HG02571 (cell line): Measurements from ENCODE around the gene OR14A2.
"Not testable (repeated sequence)": the region's sequence is repeated elsewhere in the genome, so short reads cannot be mapped to it uniquely, and the experiment has no call there.

Experiments used
- ATAC-seq: cut with Tn5 transposase; IDR thresholded peaks from one replicate; pipeline ENCODE4 v1.9.1; 2021; ENCODE audit warnings: mild to moderate bottlenecking, moderate library complexity; ENCODE audit not compliant: unreplicated experiment

Gene OR14A2

DNA sequence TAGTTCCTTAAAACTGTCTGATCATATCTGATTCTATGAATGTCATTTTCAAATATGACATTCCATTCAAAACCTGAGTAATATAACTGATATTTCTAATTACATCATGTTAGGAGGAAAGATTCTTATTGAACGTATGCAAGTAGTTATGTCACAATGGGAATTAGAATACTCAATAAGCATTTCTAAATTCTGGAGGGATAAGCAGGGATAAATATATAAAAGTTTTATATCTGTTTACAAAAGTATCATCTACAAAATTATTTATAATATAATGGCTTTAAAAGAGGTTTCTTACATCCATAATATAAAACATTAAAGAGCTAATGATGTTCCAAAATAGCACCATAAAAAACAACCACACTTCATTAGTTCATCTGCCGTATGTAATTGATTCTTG is at the start of gene OR14A2:
Gene OR14A2 (minus strand): TSS at position 101 of the 400 bp plus-strand sequence.
- ATAC-seq, result no peak

DNA sequence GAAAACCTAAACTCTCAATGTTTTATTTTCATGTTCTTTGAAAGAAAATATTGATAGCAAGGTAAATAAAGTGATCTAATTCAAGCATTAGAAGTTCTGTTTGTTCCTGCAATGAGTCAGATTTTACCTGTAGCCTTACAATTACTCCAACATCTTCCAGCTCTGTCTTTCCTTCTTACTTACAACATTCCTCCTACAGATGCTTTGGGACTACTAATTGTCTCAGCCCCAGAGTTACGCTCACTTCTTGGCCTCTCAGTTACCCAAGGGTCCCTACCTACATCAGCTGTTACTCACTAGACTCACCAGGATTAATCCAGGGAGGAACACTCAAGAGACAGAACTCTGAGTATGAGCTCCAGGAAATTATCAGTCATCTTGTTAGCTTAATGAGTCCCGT is 49.6 kb upstream of the OR14A2 start:
- no peak for ATAC-seq

DNA sequence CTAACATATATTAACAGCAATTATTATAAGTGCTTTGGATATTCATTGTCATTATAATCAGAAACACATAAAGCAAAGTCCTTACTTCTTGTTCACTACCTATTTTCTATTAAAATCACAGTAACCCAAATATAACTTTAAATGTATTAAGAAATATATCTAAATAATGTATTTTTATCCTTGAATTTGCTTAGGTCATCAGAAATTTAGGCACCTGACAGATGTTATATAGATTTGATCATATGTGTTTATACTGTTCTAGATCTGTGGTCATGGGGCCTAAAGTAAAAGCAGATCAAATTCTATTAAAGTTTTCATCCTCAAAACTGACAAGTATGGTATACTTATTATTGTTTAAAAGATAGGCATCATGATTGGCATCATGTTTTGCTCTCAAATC is 21.7 kb upstream of the OR14A2 start:
- ATAC-seq, result no peak

DNA sequence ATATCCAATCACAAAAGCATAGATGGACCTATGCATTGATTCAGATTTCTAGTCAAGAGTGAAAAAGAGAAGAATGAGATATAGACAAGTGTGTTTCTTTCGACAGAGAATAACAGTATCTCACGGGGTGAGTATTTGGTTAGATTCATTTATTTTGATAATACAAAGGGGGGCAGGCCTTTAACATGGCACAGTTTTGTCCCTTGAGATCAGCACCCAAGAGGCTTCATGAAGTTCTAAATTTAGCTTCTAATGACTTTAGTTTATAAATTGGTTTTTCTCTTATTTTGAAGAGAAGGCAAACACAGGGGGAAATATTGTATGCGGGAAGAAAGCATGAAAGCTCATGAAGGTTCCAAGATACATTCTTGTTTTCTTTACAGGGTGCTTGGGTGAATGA is 12.5 kb upstream of the OR14A2 start, which contains the start of gene OR1C1:
Gene OR1C1 (minus strand): TSS at position 101 of the 400 bp plus-strand sequence. CDS start 2,150 bp downstream, outside the sequence.
- ATAC-seq, result no peak

DNA sequence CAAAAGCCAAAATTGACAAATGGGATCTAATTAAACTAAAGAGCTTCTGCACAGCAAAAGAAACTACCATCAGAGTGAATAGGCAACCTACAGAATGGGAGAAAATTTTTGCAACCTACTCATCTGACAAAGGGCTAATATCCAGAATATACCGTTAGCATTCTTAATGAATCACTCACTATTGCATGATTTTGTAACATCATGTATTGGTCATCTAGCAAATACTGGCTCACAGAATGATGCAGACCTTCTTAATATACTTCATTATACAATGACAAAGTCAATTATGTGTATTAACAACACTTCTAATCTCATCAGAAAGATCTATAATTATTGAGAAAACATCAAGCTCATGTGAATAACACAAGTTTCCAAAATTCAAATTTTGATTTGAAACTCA is 6.4 kb upstream of the OR14A2 start:
- not testable (repeated sequence) for ATAC-seq

DNA sequence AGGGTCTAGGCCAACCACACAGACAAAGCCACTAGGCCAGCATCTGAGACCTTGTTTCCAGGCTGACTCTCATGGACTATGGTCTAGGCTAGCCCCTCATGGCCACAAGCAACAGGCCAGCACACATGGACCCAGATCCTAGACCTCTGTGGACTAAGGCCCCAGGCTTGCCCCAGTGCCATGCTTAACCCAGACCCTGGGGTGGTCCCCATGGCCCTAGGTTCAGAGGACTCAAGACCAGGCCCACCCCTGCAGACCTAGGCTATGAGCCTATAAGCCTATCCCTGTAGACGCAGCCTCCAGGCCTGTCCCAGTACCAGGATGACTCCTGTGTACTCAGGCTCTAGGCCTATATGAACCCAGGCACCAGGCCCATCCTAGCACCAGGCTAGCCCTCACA is 1.9 kb upstream of the OR14A2 start:
- ATAC-seq, result no peak

DNA sequence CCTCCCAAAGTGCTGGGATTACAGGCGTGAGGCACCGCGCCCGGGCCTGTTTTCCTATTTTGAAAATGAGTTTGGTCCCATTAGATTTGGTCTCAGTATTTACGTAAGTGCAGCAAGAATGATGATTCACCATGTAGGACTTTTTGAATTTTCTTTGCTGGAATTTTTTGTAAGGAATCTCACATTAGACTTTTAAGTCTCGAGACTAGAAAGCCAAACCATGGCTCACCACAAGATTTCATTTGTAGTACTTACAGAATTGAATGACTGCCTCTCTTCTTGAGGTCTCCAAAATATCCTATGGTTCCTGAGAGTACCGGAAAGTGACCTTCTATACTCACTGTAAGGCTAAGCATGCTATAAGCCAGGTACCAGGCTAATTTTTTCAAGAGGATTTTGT is 325 bp downstream of the OR14A2 start:
- ATAC-seq, result no peak

DNA sequence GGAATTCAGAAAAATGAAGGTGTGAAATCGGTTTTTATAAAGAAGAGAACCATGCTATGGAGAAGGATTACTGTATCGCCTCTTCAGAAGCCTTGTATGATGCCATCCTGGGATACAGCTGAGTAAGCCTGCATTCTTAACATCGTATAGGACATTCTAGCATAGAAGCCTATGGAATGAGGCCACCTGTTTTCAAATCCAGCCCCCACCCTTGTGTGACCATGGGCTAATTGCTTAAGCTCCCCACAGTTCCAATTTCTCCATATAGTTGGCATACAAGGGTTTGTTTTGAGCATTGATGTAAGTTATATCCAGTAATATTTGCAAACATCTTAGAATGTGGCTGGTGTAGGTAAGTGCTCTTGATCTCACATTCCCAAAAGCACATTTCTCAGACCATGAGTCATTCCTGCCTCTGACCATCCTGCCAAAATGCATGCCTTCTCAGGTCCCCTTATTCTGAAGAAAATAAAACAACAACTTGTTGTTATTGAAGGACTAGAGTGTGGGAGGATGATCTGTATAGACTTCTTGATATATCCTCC is 1.5 kb downstream of the OR14A2 start:
- no peak for ATAC-seq

DNA sequence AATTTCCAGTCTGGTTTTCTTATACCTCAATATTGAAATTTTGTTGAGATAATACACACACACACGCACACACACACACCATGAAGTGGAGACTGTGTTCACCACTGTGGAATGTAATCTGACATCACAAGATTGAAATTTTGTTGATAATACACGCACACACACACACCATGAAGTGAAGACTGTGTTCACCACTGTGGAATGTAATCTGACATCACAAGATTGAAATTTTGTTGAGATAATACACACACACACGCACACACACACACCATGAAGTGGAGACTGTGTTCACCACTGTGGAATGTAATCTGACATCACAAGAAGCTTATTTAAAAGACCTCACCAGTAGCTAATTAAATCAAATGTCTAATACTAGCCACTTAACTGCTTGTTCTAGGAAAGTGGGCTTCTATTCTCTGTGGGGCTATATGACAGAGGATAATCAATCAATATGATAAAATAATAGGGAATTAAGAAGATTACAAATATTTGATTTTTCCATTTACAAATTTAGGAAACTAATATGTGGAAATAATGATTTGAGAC is 5.7 kb downstream of the OR14A2 start:
- ATAC-seq, result not testable (repeated sequence)

DNA sequence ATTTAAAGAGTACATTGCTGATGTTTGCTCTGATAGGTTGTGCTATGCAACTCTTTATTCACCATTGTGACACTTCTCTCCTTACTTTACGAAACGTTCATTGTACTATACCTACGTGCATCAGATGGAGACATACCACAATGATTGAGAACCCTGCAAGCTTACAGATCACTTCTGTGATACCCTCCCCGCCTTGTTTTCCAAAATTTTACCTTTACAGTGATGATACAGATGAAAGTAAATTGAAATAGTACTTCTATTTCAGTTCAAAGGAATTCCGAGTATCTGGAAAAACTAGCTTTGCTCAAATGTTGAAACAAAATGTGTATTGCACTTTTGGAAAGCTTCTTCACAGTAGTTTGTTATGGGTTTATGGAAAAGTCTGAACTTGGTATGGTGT is 6.2 kb downstream of the OR14A2 start:
- ATAC-seq, result no peak

DNA sequence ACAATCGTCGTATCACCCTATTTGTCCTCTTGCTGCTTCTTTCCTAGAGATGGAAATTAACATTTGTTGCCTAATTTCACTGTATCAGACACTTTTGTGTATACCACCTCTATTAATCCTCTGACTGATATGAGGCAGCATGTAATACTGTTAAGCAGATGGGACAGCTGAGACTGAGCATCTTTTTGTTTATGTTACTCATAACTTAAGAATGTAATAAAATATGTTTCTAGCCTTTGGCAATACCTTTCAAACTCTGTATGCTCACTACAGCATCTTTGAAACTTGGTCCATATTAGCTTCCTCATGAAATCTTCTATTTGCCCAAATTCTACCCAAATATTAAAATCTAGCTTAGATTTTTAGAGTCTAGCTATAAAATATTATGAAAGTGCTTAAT is 7.2 kb downstream of the OR14A2 start:
- no peak for ATAC-seq

DNA sequence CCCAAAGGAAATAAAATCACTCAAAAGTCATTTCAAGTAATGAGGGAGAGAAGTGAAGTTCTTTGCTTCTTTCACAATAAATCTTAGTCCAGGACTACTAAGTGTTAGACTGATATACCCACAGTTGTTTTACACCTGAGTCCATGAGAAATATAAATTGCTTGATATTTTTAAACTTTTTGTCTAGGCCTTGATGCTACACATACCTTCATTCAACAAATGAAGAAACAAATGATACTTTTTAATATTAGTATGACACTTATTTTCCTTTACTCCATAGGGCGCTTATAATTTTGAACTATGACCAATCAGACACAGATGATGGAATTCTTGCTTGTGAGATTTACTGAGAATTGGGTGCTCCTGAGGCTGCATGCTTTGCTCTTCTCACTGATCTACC is 9.6 kb downstream of the OR14A2 start, which contains the start of gene OR14K1:
Gene OR14K1 (plus strand): TSS at position 301 of the 400 bp plus-strand sequence. CDS start 0 bp downstream, at position 301.
- no peak for ATAC-seq

DNA sequence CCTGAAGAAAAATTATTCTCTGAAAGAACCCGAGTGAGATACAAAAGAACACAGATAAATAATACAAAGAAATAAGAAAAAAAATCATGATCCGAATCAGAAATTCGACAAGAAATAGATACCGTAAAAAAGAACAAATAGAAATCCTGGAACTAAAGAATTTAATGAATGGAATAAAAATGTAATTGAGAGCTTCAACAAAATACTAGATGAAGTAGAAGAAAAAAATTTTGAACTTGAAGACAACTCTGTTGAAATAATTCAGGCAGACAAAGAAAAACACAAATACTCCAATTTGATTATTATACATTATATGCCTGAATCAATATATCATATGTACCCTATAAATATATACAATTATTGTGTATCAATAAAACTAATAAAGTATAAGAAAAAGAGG is 26.7 kb downstream of the OR14A2 start:
- ATAC-seq, result no peak

DNA sequence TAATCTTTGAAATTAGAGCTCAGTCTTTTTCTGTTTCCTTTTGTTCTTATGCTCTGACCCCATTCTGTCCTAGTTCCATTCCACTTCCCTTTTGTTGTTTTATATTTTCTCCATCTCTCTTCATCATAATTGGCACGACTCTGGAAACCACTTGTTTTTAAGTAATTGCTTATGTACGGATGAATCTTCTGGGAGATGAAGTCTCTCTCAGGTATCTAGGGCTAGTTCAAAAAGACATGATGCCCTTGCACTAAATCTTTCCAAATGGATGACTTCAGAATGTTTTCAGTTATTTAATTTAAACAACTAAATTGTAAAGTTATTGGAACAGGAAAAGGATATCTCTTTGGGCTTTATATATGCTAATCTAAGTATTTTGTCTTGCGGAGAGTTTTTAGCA is 31.4 kb downstream of the OR14A2 start, which contains the start of gene OR6F1:
Gene OR6F1 (minus strand): TSS at position 101 of the 400 bp plus-strand sequence. CDS start 3,891 bp downstream, outside the sequence.
- ATAC-seq, result no peak

DNA sequence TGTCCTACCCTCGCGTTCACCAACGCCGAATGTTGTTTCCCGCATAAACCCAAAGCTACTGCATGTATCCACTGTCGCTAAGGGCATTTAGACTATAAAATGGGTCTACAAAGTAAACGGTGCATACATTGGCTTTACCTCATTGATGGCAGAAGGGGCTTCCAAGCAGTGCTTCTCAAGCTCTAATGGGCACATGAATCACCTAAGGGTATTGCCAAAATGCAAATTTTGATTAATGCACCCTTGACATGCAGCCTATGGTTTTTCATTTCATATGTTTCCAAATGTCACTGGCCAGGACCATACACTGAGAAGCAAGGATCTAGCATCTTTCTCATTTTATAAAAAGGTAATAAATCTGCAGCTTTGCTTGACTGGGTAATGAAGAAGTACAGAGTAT is 34.2 kb downstream of the OR14A2 start:
- ATAC-seq, result no peak

DNA sequence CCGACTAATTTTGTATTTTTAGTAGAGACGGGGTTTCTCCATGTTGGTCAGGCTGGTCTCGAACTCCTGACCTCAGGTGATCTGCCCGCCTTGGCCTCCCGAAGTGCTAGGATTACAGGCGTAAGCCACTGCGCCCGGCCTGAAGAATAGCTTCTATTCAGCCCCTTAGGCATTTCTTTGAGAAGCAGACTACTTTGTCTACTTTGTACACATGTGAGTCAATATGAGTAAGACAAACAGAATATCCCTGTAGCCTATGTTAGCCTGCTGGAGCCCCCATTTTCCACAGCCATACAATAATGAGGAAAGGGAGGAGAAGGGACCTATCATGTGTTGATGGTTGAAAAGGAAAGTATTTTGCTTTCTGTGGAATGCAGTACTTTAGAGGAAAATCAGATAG is 37.3 kb downstream of the OR14A2 start:
- not testable (repeated sequence) for ATAC-seq

DNA sequence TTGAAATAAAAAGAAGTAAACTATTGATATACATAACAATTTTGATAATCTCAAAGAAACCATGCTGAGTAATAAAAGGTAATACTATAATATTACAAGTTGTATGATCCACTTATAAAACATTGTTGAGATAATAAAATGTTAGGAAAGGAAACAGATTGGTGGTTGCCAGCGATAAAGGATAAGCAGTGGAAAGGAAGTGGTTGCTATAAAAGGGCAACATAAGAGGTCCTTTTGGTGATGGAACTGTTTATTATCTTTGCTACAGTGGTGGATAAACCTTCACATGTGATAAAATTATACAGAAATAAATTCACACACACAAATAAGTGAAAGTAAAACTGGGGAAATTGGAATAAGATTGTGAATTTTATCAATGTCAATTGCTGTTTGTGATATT is 46.6 kb downstream of the OR14A2 start:
- ATAC-seq, result no peak

DNA sequence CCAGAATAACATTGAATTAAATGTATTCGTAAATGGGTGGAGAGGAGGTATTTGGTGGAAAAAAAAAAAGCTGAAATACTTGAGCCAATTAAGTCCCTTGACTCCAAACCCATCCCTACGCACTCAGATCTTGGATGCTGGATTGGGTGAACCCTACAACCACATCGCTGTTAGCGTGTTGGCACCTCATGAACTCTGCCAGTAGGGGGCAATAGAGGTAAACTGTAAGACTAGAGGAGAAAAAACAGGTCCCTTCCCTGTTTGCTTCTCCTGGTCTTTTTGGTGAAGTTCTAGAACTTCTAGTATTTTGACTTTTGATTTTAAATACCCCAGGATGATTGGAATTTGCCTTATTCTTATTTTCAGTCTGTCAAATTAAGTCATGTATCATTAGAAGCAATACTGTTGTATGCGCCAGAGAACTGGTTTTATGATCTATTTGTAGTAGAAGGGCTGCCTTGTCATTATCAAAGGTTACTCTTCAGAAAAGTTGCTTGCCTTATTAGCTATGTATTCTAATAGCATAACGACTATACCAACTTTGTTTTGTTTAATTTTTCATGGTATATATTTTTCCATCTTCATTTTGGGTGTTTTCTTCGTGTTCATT is 66.5 kb downstream of the OR14A2 start:
- ATAC-seq, result peak; percentile 91

DNA sequence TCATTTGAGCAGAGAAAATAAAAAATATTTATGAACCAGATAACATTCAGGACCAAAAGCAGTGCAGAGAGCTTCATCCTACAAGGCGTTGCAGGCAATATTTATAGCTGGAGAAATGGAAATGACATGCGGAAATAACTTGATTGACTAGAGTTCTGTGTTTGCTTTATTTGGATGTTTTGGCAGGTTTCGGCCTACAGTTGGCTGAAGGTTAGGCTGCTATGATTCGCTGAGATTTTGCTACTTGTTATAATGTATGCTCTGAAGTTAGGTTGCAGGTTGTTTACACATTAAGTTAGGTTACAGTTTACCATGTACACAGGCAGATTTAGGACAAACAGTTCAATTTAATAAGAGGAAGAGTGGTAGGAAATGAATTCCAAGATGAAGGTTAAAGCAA is 67.8 kb downstream of the OR14A2 start:
- ATAC-seq, result no peak

DNA sequence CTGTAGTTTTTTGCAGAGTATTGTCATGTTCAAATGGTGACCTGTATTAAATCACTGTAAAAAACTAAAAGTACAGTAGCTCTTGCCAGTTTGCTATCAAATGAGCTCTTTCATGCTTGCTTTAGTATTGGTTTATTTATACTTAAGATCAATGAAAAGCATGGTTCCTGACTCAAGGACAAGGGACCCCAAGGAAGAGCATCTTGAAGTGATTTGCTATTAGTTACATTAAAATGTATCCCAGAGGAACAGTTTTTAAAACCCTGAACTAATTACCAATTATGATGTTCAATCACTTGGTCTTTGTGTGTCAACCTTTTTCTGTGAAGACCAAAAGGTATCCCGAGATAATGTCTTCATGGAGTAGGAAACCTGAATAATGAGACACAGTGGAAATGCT is 68.3 kb downstream of the OR14A2 start, which contains the start of gene OR13G1:
Gene OR13G1 (minus strand): TSS at position 101 of the 400 bp plus-strand sequence. CDS start 6,698 bp downstream, outside the sequence.
- no peak for ATAC-seq
